Pulmonary artery endothelial cell (primary cell): ENCODE data around the gene TLDC2. TPM values are rescaled to one million over a fixed set of nuclear protein-coding genes. Genes with fewer than 3 reads are reported as not detected.

Experiments
- DNase-seq: peaks from one replicate; pipeline ENCODE4 v3.0.0-alpha.2; 2011; ENCODE audit warnings: low read depth, low spot score
- total RNA-seq: library from RNA; depleted of rRNA; stranded (reverse); fragments of >200 nt; gene quantifications from 2 replicates; pipeline ENCODE4 v1.2.3, GENCODE V29; 2014

The TLDC2 gene
- total RNA-seq, 1 donor from 2014 or later, result not detected

DNA sequence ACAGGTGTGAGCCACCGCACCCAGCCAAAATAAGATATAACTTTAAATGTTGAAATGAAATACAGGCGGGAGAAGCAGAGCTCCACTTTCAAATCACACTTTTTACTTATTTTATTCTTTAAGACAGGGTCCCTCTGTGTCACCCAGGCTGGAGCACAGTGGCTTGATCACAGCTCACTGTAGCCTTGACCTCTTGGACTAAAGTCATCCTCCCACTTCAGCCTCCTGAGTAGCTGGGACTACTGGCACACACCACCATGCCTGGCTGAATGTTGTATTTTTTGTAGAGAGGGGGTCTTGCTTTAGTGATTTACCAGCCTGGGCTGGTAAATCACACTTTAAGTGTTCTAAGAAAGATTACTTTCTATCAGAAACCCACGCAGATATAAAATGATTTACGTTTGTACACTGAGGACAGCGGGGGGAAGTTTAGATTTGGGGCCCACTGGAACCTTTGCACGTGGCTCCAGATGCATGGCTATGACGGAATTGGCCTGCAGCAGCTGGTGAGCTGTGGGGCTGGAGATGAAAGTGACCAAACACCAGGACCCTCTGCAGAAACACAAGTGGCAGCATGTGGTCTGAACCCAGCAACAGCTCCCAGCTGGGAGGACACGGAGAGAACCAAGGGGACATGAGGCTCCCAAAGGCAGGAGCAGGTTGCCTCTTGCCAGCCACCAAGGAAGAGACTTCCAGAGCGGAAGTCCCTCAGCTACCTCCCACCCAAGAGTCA lies 26.4 kb upstream of the TLDC2 start:
- DNase-seq, result no peak

DNA sequence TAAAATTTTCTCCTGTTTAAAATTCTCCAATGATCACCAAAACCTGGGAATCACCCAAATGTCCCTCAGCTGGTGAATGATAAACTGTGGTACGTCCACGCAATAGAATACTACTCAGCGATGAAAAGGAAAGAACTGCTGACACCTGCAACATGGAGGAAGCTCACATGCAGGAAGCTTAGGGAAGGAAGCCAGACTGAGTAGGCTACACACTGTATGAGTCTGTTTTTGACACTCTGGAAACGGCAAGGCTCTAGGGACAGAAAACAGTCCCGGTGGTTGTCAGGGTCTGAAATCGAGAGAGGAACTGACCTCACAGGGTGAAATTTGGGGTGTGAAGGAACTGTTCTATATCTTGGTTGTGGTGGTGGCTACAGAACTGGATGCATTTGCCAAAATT lies 25.2 kb upstream of the TLDC2 start:
- no peak for DNase-seq

DNA sequence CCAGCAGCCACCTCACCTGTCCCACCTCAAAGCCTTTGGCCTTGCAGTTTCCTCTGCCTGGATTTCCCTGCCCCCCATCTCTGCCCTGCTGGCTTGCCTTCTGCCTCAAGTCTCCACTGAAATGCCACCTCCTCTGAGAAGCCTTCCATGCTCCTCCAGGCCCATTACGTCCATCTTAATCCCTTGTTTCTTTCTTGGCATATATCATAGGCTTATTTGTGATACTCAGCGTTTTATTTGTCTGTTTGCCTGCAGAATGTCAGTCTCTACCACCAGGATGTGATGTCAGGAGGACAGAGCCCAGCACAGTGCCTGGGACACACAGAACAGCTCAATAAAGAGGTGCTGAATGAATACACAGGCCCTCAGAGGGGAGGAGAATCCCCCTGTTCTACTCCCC lies 24.4 kb upstream of the TLDC2 start:
- DNase-seq, result no peak

DNA sequence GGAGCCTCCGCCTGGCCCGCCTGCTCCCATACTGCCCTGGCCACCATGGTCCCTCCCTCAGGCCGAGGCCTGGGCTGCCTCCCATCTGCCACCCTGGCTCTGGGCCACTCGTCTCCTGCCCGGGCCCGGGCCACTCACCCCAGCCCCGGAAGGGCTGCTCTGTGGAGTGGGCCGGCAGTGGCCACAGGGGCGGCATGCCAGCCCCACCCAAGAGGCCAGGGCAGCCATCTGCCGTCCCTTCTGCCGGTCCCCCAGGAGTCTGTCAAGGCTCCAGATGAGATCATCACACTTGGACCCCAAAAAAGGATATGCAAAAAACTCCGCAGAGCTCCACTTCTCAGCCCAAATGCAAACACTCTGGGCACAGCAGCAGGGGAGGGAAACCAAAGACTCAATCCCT lies 23.8 kb upstream of the TLDC2 start:
- DNase-seq, result no peak

DNA sequence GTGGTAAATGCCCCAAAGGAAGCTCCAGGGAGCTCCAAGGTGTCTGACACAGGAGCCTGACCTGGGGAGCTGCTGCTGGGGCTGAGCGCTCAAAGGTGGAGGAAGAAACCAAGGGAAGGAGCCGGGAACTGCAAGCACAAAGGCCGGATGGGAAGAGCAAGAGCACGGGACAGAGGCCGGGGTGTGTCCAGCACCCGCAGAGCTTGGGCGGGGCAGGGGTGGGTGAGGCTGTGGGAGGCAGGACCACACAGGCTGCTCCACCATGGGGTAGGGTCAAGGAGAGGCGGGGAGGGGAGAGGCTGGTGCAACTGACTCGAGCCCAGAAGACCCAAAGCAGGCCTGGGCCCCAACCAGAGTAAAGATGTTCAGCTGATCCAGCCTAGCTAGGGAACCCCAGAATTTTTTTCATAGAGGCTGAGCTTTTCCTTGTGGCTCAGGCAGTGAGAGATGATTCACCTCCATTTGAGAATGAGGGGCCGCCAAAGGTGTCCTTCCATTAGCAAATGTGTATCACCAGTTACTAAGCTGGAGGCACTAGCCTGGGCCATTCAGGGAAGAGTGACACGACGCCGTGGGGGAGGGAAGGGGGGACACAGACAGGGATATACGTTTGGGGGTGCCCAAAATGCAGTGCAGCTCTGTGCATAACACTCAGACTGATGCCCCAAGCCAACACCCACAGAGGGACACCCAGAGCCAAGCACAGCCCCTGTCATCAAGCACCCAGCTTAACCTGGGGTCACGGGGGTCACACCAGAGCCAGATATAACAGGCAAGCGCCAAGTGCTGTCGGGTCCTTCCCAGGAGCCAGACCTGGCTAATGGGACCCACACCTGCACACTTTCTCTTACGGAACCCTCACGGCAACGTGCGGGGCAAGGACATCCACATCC lies 21.3 kb upstream of the TLDC2 start:
- DNase-seq, result no peak

DNA sequence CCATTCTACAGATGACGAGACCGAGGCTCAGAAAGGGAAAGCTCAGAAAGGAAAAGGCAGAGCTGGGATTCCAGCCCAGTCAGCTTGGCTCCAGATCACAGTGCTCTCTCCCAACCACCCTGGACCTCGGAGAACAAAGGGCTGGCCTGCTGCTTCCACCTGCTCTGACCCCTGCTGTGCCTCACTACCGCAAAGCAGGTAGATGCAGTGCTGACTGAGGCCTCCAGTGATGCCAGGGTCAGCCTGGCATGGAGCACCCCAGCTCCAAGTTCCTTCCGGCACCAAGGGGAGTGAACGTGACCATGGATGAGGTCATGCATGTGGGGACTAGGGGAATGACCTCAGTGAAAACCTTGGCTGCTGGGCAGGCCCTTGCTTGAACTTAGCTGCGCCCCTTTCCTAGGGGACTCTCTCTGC lies 20.7 kb upstream of the TLDC2 start:
- no peak for DNase-seq

DNA sequence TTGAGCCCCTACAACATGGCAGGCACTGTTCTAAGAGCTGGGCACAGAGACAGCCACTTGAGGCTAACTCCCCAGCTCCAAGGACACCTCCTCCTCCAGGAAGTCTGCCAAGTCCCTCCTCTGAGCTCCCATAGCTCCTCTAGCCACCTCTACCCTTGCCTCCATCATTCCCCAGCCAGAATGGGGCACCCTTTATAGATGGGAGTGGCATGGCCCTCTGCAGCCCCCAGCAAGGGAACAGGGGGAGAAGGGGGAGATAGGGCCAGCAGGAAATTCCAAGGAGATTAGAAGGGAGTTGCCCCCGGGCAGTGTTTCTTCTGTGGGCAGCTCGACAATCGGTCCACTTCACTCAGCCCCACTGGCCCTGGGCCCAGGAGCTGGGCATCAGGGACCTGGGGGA lies 19.7 kb upstream of the TLDC2 start:
- DNase-seq, result no peak

DNA sequence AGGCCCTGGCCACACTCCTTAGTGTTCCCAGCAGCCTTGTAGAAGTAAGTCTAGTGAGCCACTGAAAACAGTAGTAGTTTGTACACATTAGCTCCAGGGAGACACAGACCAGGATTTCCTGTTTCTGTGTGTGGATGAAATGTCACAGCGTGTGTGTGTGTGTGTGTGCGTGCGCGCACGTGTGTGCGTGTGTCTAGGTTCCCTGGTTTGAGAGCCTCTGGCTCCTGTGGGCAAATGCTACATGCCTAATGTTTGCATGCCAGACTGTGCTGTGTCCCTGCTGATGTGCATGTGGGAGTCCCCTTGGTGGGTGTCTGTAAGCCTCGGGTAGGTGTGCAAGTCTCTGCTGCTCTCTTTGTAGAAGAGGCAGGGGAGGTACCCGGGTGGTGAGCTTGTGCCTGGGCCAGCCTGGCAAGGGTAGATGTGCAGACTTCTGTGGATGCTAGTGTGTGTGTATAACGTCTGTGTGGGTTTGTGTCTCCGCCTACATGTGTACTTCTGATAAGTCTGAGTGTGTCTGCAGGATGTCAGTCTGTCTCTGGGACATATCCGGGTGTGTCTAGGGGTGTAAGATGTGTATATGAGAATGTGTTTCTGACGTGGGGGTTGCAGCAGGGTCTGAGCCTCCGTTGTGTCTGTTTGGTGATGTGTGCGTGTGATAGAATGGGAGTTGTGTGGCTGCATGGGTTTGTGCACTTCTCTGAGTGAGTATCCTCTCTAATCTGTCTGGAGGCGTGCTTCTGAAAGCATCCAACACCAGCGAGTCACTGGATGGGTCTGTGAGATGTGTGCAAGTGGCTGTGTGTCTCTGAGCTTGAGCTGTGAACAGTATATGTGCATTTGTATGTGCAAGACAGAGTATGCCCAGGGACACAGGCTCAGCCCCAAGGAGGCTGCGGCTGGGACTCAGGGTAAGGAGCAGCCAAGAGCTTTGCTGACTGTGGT lies 19.0 kb upstream of the TLDC2 start:
- DNase-seq, result peak; percentile 75

DNA sequence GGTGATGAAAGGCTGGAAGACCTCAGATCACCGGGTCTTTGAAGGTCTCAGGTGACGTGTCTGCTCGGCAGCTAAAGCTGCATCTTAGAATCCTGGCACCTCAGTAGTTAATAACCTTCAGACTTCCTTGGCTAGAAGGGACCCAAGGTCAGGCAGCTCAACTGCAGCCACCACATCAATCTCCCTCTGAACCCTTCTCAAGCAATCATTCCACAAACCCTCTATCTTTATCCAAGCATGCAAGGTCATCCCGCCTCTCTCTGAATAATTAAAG lies 16.7 kb upstream of the TLDC2 start:
- DNase-seq, result no peak

DNA sequence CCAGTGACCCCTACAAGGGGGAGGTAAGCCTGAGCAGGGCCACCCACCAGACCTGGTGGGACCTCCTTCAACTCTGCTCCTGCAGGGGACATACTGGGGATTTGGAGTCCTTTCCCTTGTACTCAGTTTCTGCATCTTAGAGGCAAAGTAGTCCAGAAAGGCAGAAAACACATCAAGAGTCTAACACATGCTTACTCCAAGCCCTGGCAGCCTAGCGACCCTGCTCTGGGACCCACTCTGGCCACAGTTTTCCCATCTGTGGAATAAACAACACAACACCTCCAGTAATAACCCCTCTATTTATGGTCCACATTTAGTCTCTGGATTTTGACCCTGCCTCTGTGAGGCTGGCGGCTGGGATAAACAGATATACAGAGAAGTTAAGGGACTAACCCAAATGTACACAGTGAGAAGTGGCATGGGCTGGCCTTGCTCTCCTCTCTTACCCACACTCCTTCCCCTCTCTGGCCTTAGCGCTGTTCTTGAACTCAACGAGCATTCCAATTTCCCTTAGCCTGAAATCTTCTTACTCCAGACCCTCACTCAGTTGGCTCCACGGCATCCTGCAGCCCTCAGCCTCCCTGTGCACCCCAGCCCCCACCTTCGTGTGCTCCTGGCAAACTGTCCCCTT lies 16.1 kb upstream of the TLDC2 start:
- DNase-seq, result no peak

DNA sequence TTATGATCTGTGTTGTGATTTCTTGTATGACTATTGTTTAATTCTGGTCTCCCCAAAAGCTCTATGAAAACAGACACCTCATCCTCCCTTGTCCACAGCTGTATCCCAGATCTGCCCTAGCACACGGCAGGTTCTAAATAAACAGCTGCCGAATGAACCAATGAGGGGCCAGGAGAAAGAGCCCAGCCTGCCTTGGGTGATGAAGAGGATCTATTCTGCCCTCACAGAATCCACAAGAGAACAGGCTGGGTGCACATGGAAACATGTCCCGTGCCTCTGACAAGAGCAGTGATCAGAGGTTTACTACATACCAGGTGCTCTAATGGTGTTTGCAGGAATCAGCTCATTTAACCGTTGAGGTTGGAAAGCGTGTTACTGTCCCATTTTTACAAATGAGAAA lies 15.6 kb upstream of the TLDC2 start:
- no peak for DNase-seq

DNA sequence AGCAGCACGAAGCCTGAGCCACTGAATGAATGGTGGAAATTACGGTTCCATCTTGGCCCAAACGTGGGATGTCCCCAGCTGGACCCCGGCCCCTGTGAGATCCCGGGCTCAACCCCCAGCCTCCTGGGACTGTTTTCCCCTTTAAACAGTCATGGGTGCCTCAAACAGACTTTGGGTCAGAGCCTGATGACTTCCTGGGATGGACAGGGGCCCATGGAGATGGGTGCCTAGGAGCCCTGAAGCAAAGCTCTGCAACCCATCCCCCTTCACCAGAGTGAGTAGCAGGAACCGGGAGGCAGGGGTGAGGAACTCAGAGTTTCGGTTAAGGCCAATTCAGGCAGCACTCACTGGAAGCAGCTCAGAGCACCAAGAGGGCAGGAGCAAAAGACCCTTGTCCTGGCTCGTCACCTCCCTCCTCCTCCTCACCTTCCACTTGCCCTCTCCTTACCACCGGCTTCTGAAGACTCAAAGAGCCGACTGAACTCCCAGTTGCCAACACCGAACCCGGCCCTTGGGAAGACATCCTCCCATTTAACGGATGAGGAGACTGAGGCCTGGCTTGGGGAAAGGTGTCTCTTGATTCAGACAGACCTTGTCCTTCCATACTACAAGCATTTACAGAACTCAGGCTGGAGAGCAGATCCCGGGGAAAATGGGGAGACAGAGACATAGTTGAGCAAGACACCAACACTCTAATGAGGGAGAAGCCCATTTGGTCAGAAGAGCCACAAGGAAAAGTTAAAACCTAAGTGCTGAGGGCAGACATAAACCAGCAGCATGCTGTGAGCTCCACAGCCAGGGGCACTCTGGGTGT lies 14.9 kb upstream of the TLDC2 start:
- no peak for DNase-seq

DNA sequence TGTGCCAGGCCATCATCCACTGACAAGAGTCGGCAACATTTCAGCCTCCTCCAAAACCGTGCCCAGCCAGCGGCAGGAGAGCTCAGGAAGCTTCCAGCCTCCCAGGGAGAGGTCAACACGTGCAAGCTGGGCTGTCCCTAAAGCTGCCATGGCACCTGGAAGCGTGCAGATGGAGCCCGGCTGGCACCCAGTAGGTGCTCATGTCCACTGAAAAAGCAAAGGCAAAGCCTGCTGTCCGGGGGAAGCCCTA lies 14.4 kb upstream of the TLDC2 start:
- DNase-seq, result no peak

DNA sequence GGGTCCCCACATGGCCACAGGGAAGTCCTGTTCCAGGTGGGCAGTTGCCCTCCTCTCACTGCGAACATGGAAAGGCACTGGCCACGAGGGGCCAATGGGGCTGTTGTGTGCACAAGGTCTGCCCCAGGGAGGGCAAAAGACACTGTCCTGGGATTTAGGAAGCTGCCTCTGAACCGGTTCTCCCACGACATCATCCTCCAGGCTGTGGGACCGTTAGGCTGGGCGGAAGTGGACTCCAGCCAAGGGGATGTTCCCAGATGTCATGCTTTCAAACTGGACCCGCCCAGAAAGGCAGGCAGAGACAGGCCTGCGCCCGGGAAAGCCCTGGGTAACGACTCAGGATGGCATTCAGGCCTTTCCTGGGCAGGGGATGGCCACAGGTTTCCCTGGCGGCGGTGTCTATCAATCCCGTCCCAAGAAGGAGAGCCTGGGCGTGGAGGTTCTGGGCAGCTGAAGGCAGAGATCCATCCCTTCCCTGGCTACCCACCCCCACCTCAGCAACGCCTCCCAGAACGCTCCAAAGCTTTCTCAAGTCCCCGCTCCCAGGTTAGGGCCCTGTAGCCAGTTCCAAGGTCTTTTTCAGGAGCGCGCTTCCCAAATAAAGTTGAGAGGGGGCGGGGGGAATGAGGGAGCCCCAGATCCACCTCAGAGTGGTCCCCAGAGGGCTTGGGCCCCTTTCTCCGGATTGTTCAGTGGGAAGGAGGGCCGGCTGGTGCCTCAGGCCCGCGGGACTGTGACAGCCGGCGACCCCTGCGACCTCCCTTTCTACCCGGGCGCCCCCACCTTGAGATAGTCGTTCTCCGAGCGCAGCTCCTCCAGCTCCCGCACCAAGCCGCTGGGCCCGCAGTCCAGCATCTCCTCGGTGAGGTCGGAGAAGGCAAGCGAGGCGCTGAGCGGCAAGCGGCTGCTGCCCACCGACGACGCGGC lies 13.8 kb upstream of the TLDC2 start:
- no peak for DNase-seq

DNA sequence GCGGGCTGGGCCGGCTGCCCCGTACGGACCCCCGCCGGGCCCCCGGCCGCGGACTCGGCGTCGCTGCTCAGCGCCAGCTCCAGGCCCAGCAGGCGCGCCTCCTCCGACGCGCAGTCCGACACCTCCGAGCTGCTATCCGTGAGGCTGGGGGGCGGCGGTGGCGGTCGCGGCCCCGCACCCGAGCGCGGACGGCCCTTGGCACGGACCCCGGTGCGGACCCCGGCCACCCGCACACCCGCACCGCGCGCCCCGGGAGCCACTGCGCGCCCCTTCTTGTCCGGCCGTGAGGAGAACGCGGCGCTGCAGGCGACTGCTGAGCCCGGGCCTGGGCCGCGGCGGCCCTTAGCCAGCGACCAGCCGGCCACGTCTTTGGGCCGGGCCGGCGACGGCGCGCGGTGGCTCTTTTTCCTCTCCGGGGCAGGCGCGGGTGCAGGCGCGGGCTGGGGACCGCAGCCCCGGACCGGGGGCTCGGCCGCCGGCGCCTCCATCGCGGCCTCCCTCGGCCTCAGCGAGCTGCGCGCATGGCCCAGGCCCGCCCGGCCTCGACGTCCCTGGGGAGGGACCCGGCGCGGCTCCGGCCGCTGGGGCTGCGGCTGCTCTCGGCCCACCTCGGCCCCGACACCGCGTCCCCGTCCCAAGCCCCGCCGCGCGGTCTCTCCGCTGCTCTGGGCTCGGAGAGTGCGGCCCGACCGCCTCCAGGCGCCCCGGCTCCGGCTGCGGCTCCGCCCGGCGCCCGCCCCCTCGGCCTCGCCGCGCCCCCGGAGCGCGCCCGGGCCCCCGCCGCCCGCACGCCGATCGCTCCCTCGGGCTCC lies 12.9 kb upstream of the TLDC2 start:
- no peak for DNase-seq

DNA sequence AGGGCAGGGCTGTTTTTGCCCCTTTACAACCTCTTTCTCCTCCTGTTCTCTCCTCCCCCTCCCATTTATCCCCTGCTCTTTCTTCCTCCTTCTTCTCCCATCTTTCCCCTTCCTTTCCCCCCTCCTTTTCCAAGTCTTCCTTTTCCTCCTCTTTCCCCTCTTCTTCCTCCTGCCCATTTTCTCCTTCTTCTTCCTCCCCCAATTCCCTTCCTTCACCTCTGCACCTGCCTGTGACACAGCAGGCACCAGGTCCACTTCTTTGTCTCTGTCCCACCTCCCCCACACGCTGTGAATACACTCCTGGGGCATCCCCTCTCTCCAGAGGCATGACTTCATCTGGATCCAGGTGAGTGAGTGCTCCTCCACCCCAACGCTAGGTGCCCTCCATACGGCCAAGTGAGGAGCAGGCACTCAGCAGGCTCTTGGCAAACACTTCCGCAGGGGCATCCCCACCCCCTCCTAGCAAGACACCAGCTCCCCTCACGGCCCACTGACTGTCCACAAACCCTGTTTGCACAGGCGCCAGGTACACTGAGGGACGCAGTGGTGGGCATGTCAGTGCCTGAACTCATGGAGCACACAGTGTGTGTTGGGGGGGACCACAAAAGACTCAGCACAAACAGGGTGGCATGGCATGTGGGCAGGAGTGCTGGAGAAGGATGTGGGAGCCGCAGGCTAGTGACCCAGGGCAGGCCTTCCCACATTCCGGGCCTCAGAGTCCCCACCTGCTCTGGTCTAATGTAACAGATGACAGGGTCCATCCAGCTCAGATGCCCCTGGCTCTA lies 10.7 kb upstream of the TLDC2 start:
- no peak for DNase-seq

DNA sequence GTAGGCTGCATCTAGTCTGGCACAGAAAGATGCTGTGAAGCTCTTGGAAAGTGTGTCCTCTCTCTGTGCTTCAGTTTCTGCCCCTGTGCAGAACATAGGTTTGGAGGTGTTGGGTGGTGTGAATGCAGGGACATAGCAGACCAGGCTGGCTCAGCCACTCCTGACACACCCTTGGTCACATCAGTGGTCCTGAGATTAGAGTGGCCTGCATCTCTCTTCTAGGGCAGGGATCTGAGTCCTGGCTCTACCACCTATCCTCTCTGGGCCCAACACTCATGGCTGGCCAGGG lies 10.1 kb upstream of the TLDC2 start:
- no peak for DNase-seq

DNA sequence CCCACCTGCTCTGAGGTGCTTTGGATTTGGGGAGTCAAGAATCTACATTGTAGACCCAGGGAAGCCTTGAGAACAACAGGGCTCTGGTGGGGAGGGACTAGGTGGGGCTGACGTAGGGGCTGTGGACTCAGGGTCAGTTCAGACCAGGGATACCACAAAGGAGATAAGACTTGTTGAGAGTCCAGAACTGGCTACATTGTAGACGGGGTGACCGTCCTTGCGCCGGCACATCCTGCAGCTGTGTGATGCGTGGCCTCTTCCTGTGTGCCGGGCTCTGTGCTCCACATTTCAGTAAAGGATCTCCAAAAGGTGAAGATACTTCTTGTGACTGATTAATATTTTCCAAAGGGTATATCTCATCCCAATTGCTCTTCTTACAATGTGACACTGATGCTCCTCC lies 9.8 kb upstream of the TLDC2 start:
- DNase-seq, result no peak
